Transverse colon (tissue), 4 donors: ENCODE measurements around the gene CARD16.

ENCODE experiments used
- CTCF ChIP-seq, 5 experiments: fragments of 200-600 bp in 3 of 5; fragments of 450-650 bp in 2 of 5; sonication (generic) in 3 of 5; IDR thresholded peaks; 1 replicate in 2 of 5; 2 replicates in 3 of 5; pipeline ENCODE4 v1.5.1; 2016 to 2017; ENCODE audit warnings: antibody characterized with exemption in 5 of 5, inconsistent platforms in 3 of 5, mild to moderate bottlenecking in 2 of 5, moderate library complexity in 1 of 5
- EP300 ChIP-seq: sonication (generic); formaldehyde crosslinking; IDR thresholded peaks from one replicate; pipeline ENCODE4 v1.6.1; 2017; ENCODE audit warnings: antibody characterized with exemption, low read depth
- POLR2A ChIP-seq: fragments of 450-650 bp; IDR thresholded peaks from one replicate; pipeline ENCODE4 v1.6.1; 2016; ENCODE audit warnings: antibody characterized with exemption, mild to moderate bottlenecking, moderate library complexity
- POLR2AphosphoS5 ChIP-seq, 3 donors: sonication (generic); formaldehyde crosslinking; IDR thresholded peaks; one replicate each; pipeline ENCODE4 v1.6.1; 2016; ENCODE audit warnings: antibody characterized with exemption in 3 of 3

GRCh38 chr11:105070306-105070705 is 25.2 kb upstream of the CARD16 start:
- TF ChIP-seq CTCF (IDR thresholded peaks at IDR 0.05) (no peak), POLR2A (no peak), POLR2AphosphoS5 (IDR thresholded peaks at IDR 0.05) (no peak), EP300 (no peak)
